Activated naive CD4-positive, alpha-beta T cell treated with anti-CD3 and anti-CD28 coated beads, Interleukin-2, amount 50 U/mL, for 24 hours (primary cell): ENCODE results near the gene ARHGEF11.

ENCODE experiments used
- H3K27ac Mint-ChIP-seq: one replicate; pipeline ENCODE4 v1.8.0; 2021; ENCODE audit warnings: mild to moderate bottlenecking, mixed read lengths
- H3K27me3 Mint-ChIP-seq: one replicate; pipeline ENCODE4 v1.8.0; 2021; ENCODE audit warnings: mixed read lengths
- H3K36me3 Mint-ChIP-seq: one replicate; pipeline ENCODE4 v1.8.0; 2021; ENCODE audit warnings: mixed read lengths
- H3K4me1 Mint-ChIP-seq: one replicate; pipeline ENCODE4 v1.8.0; 2021; ENCODE audit warnings: mixed read lengths
- H3K4me3 Mint-ChIP-seq: one replicate; pipeline ENCODE4 v1.8.0; 2021; ENCODE audit warnings: mild to moderate bottlenecking, mixed read lengths
- H3K9me3 Mint-ChIP-seq: one replicate; pipeline ENCODE4 v1.8.0; 2021; ENCODE audit warnings: mixed read lengths

ARHGEF11 gene

GRCh38 chr1:156924478-156925153 is 120.9 kb downstream of the ARHGEF11 start:
- Mint-ChIP-seq H3K4me1 (peaks cover 11% of the 10 kb centered on the region), H3K27me3 (peaks cover 64% of the 10 kb centered on the region), H3K9me3 (no peaks in the 10 kb centered on the region), H3K4me3 (no peak overlapping the region), H3K36me3 (no peaks in the 10 kb centered on the region), H3K27ac (no peak overlapping the region)

- no peaks in the 10 kb centered on the region for H3K9me3 Mint-ChIP-seq
- no peaks in the 10 kb centered on the region for H3K36me3 Mint-ChIP-seq
- peaks cover 64% of the 10 kb centered on the region for H3K27me3 Mint-ChIP-seq
- no peak overlapping the region for H3K27ac Mint-ChIP-seq
- no peak overlapping the region for H3K4me3 Mint-ChIP-seq
- peaks cover 11% of the 10 kb centered on the region for H3K4me1 Mint-ChIP-seq
These were observed 121.7 kb downstream of the ARHGEF11 start for GRCh38 chr1:156923670-156924477.

GRCh38 chr1:156922986-156923669 is 122.4 kb downstream of the ARHGEF11 start:
- Mint-ChIP-seq H3K4me3 (peak overlapping the region; percentile 66), H3K36me3 (no peaks in the 10 kb centered on the region), H3K27me3 (peaks cover 66% of the 10 kb centered on the region), H3K9me3 (no peaks in the 10 kb centered on the region), H3K27ac (peak overlapping the region; percentile 20), H3K4me1 (peaks cover 9% of the 10 kb centered on the region)

GRCh38 chr1:156921053-156921529 is 124.5 kb downstream of the ARHGEF11 start:
- peaks cover 56% of the 10 kb centered on the region for H3K27me3 Mint-ChIP-seq
- peaks cover 5% of the 10 kb centered on the region for H3K4me1 Mint-ChIP-seq
- H3K4me3 Mint-ChIP-seq: no peak overlapping the region
- H3K9me3 Mint-ChIP-seq: no peaks in the 10 kb centered on the region
- H3K36me3 Mint-ChIP-seq: no peaks in the 10 kb centered on the region
- H3K27ac Mint-ChIP-seq: no peak overlapping the region

GRCh38 chr1:156920233-156921052 is 125.1 kb downstream of the ARHGEF11 start, which contains the start of gene LRRC71:
TSS of gene LRRC71 (plus strand) at chr1:156920632. CDS start at chr1:156920804, 172 bp downstream.
- H3K9me3 Mint-ChIP-seq: no peaks in the 10 kb centered on the region
- no peak within 1 kb of the TSS for H3K4me3 Mint-ChIP-seq
- peaks cover 5% of the 10 kb centered on the region for H3K4me1 Mint-ChIP-seq
- H3K36me3 Mint-ChIP-seq: no peaks in the 10 kb centered on the region
- peaks cover 55% of the 10 kb centered on the region for H3K27me3 Mint-ChIP-seq
- H3K27ac Mint-ChIP-seq: no peak within 1 kb of the TSS

GRCh38 chr1:156914440-156914856 is 131.1 kb downstream of the ARHGEF11 start:
- Mint-ChIP-seq H3K4me3 (no peak overlapping the region), H3K9me3 (no peaks in the 10 kb centered on the region), H3K27ac (no peak overlapping the region), H3K36me3 (no peaks in the 10 kb centered on the region), H3K27me3 (peaks cover 20% of the 10 kb centered on the region), H3K4me1 (peaks cover 4% of the 10 kb centered on the region)

- H3K27me3 Mint-ChIP-seq: peaks cover 16% of the 10 kb centered on the region
- no peak overlapping the region for H3K27ac Mint-ChIP-seq
- H3K4me3 Mint-ChIP-seq: no peak overlapping the region
- peaks cover 4% of the 10 kb centered on the region for H3K4me1 Mint-ChIP-seq
- H3K9me3 Mint-ChIP-seq: no peaks in the 10 kb centered on the region
- H3K36me3 Mint-ChIP-seq: no peaks in the 10 kb centered on the region
These were observed 131.6 kb downstream of the ARHGEF11 start for GRCh38 chr1:156913809-156914387.

- H3K27ac Mint-ChIP-seq: no peak overlapping the region
- H3K4me3 Mint-ChIP-seq: no peak overlapping the region
- peaks cover 10% of the 10 kb centered on the region for H3K27me3 Mint-ChIP-seq
- no peaks in the 10 kb centered on the region for H3K9me3 Mint-ChIP-seq
- H3K36me3 Mint-ChIP-seq: no peaks in the 10 kb centered on the region
- peaks cover 4% of the 10 kb centered on the region for H3K4me1 Mint-ChIP-seq
These were observed 132.4 kb downstream of the ARHGEF11 start for GRCh38 chr1:156912861-156913808.

- no peaks in the 10 kb centered on the region for H3K36me3 Mint-ChIP-seq
- peaks cover 4% of the 10 kb centered on the region for H3K4me1 Mint-ChIP-seq
- H3K27me3 Mint-ChIP-seq: peaks cover 9% of the 10 kb centered on the region
- no peaks in the 10 kb centered on the region for H3K9me3 Mint-ChIP-seq
- H3K27ac Mint-ChIP-seq: no peak overlapping the region
- no peak overlapping the region for H3K4me3 Mint-ChIP-seq
These were observed 133.2 kb downstream of the ARHGEF11 start for GRCh38 chr1:156912310-156912709.

GRCh38 chr1:156911577-156912298 is 133.8 kb downstream of the ARHGEF11 start:
- no peaks in the 10 kb centered on the region for H3K9me3 Mint-ChIP-seq
- H3K4me1 Mint-ChIP-seq: peaks cover 4% of the 10 kb centered on the region

GRCh38 chr1:156910309-156910782 is 135.2 kb downstream of the ARHGEF11 start:
- Mint-ChIP-seq H3K36me3 (no peaks in the 10 kb centered on the region), H3K9me3 (no peaks in the 10 kb centered on the region), H3K4me1 (peaks cover 4% of the 10 kb centered on the region), H3K4me3 (no peak overlapping the region), H3K27me3 (peaks cover 1% of the 10 kb centered on the region), H3K27ac (no peak overlapping the region)

More at GRCh38 chr1:156911577-156912298, 133.8 kb downstream of the ARHGEF11 start:
- peaks cover 9% of the 10 kb centered on the region for H3K27me3 Mint-ChIP-seq
- H3K27ac Mint-ChIP-seq: no peak overlapping the region
- H3K4me3 Mint-ChIP-seq: no peak overlapping the region
- no peaks in the 10 kb centered on the region for H3K36me3 Mint-ChIP-seq

- Mint-ChIP-seq H3K4me1 (peaks cover 4% of the 10 kb centered on the region), H3K9me3 (no peaks in the 10 kb centered on the region), H3K27ac (no peak overlapping the region), H3K27me3 (peaks cover 1% of the 10 kb centered on the region), H3K36me3 (no peaks in the 10 kb centered on the region), H3K4me3 (no peak overlapping the region)
These were observed 135.9 kb downstream of the ARHGEF11 start for GRCh38 chr1:156909671-156910070.

GRCh38 chr1:156908955-156909354 is 136.6 kb downstream of the ARHGEF11 start:
- Mint-ChIP-seq H3K4me3 (no peak overlapping the region), H3K27me3 (peaks cover 1% of the 10 kb centered on the region)

More at GRCh38 chr1:156908955-156909354, 136.6 kb downstream of the ARHGEF11 start:
- Mint-ChIP-seq H3K36me3 (no peaks in the 10 kb centered on the region), H3K4me1 (peaks cover 4% of the 10 kb centered on the region), H3K27ac (no peak overlapping the region), H3K9me3 (no peaks in the 10 kb centered on the region)
